ENCODE results near the gene RNF6.

- TF ChIP-seq CTCF (conservative IDR thresholded peaks at IDR 0.05 in 1 of 2, IDR thresholded peaks at IDR 0.05 in 1 of 2; ENCODE audit: extremely low read depth in 1 of 2, insufficient read depth in 1 of 2, low read depth in 1 of 2, low read length in 2 of 2) (peak; percentile 20 to 23), EZH2 (IDR thresholded peaks at IDR 0.05; ENCODE audit: borderline replicate concordance, low read length) (no peak)
Observed at GRCh38 chr13:26255691-26256277, 33.7 kb upstream of the RNF6 start.
